WTC11 (cell line): Measurements from ENCODE around the gene AIDA. TPM values are rescaled to one million over a fixed set of nuclear protein-coding genes. Genes with fewer than 3 reads are reported as not detected.

Source experiments
- ATAC-seq: fragments of 200-7000 bp; cut with Tn5 transposase; 2 replicates; pipeline ENCODE4 v1.10.0; 2021; ENCODE audit warnings: mild to moderate bottlenecking, moderate library complexity
- CTCF ChIA-PET: fragments of 300-600 bp; sonication (Branson Sonifier 250); formaldehyde crosslinking; loops from one replicate; lab custom pipeline; 2021; ENCODE audit warnings: antibody characterized with exemption; lab: Charles Lee
- POLR2A ChIA-PET: fragments of 350-600 bp; sonication (Branson Sonifier 250); formaldehyde crosslinking; loops from one replicate; lab custom pipeline; 2021; ENCODE audit warnings: antibody characterized with exemption; lab: Charles Lee
- DNase-seq: peaks from one replicate; pipeline ENCODE4 v3.0.0; 2021; ENCODE audit warnings: low spot score
- H3K27ac Mint-ChIP-seq: 2 replicates; pipeline ENCODE4 v1.8.0; 2021; ENCODE audit warnings: mixed read lengths
- H3K27me3 Mint-ChIP-seq: 2 replicates; pipeline ENCODE4 v1.8.0; 2021; ENCODE audit warnings: low read depth, mild to moderate bottlenecking, moderate library complexity, mixed read lengths
- H3K36me3 Mint-ChIP-seq: 2 replicates; pipeline ENCODE4 v1.8.0; 2021; ENCODE audit warnings: mixed read lengths
- H3K4me1 Mint-ChIP-seq: 2 replicates; pipeline ENCODE4 v1.8.0; 2022; ENCODE audit warnings: mixed read lengths
- H3K4me3 Mint-ChIP-seq: 2 replicates; pipeline ENCODE4 v1.8.0; 2021; ENCODE audit warnings: mild to moderate bottlenecking, moderate library complexity, mixed read lengths
- H3K9me3 Mint-ChIP-seq: 2 replicates; pipeline ENCODE4 v1.8.0; 2021; ENCODE audit warnings: mixed read lengths
- ATF1 ChIP-seq: sonication (generic); formaldehyde crosslinking; IDR thresholded peaks from 2 replicates; pipeline ENCODE4 v1.8.1; 2023; ENCODE audit warnings: mild to moderate bottlenecking, moderate library complexity, missing genetic modification reagents
- CREM ChIP-seq: sonication (generic); formaldehyde crosslinking; IDR thresholded peaks from 2 replicates; pipeline ENCODE4 v1.8.1; 2022; ENCODE audit warnings: mild to moderate bottlenecking, missing genetic modification reagents, moderate library complexity
- EMX1 ChIP-seq: fragments of 250-450 bp; sonication (Bioruptor Pico); IDR thresholded peaks from 2 replicates; pipeline ENCODE4 v1.8.0; 2021; ENCODE audit warnings: mild to moderate bottlenecking
- ETV6 ChIP-seq: sonication (generic); formaldehyde crosslinking; IDR thresholded peaks from 2 replicates; pipeline ENCODE4 v1.8.1; 2022; ENCODE audit warnings: mild to moderate bottlenecking, missing genetic modification reagents
- FOXK1 ChIP-seq: sonication (generic); formaldehyde crosslinking; IDR thresholded peaks from 2 replicates; pipeline ENCODE4 v1.8.0; 2022; ENCODE audit warnings: mild to moderate bottlenecking, moderate library complexity, missing genetic modification reagents
- MXD4 ChIP-seq: fragments of 250-450 bp; sonication (Bioruptor Pico); IDR thresholded peaks from 2 replicates; pipeline ENCODE4 v1.8.0; 2021; ENCODE audit warnings: mild to moderate bottlenecking, moderate library complexity, borderline replicate concordance
- NFE2L1 ChIP-seq: sonication (generic); formaldehyde crosslinking; IDR thresholded peaks from 2 replicates; pipeline ENCODE4 v1.8.1; 2023; ENCODE audit warnings: missing genetic modification reagents
- NR1H2 ChIP-seq: sonication (generic); formaldehyde crosslinking; IDR thresholded peaks from 2 replicates; pipeline ENCODE4 v1.9.0; 2021; ENCODE audit warnings: mild to moderate bottlenecking, moderate library complexity, missing genetic modification reagents
- RORB ChIP-seq: fragments of 250-450 bp; sonication (Bioruptor Pico); IDR thresholded peaks from 2 replicates; pipeline ENCODE4 v1.9.0; 2021; ENCODE audit warnings: mild to moderate bottlenecking
- SMAD3 ChIP-seq: sonication (generic); formaldehyde crosslinking; IDR thresholded peaks from 2 replicates; pipeline ENCODE4 v1.8.0; 2022; ENCODE audit warnings: missing genetic modification reagents, mild to moderate bottlenecking, borderline replicate concordance
- SOX15 ChIP-seq: fragments of 250-450 bp; sonication (Bioruptor Pico); IDR thresholded peaks from 2 replicates; pipeline ENCODE4 v1.9.0; 2021; ENCODE audit warnings: mild to moderate bottlenecking
- TEAD4 ChIP-seq: sonication (generic); formaldehyde crosslinking; IDR thresholded peaks from 2 replicates; pipeline ENCODE4 v1.8.0; 2022; ENCODE audit warnings: mild to moderate bottlenecking, missing genetic modification reagents
- TP53 ChIP-seq: sonication (generic); formaldehyde crosslinking; IDR thresholded peaks from 2 replicates; pipeline ENCODE4 v1.8.1; 2023; ENCODE audit warnings: mild to moderate bottlenecking, missing genetic modification reagents
- ZNF416 ChIP-seq: fragments of 250-450 bp; sonication (Bioruptor Pico); IDR thresholded peaks from 2 replicates; pipeline ENCODE4 v1.9.0; 2021; ENCODE audit warnings: mild to moderate bottlenecking, inconsistent platforms
- ZNF423 ChIP-seq: fragments of 250-450 bp; sonication (Bioruptor Pico); IDR thresholded peaks from 2 replicates; pipeline ENCODE4 v2.1.2; 2022; ENCODE audit warnings: mild to moderate bottlenecking, moderate library complexity
- total RNA-seq: library from RNA; stranded (reverse); gene quantifications from 3 replicates; pipeline ENCODE4 v1.2.3, GENCODE V29; 2021
- TF ChIP-seq, protein P1 (sequence below): fragments of 250-450 bp; sonication (Bioruptor Pico); conservative IDR thresholded peaks from 2 replicates; pipeline ENCODE4 v1.9.0; 2021; ENCODE audit warnings: mild to moderate bottlenecking
- TF ChIP-seq, protein P2 (sequence below): fragments of 250-450 bp; sonication (Bioruptor Pico); IDR thresholded peaks from 2 replicates; pipeline ENCODE4 v2.1.2; 2022; ENCODE audit warnings: mild to moderate bottlenecking, moderate library complexity
- TF ChIP-seq, protein P3 (sequence below): fragments of 250-450 bp; sonication (Bioruptor Pico); IDR thresholded peaks from 2 replicates; pipeline ENCODE4 v1.9.0; 2021; ENCODE audit warnings: mild to moderate bottlenecking
- TF ChIP-seq, protein P4 (sequence below): sonication (generic); formaldehyde crosslinking; IDR thresholded peaks from 2 replicates; pipeline ENCODE4 v1.8.0; 2023; ENCODE audit warnings: missing genetic modification reagents
- TF ChIP-seq, protein P5 (sequence below): sonication (generic); formaldehyde crosslinking; IDR thresholded peaks from 2 replicates; pipeline ENCODE4 v1.8.1; 2022; ENCODE audit warnings: mild to moderate bottlenecking, missing genetic modification reagents, moderate library complexity, borderline replicate concordance
- TF ChIP-seq, protein P6 (sequence below): sonication (generic); formaldehyde crosslinking; IDR thresholded peaks from 2 replicates; pipeline ENCODE4 v1.8.1; 2023; ENCODE audit warnings: mild to moderate bottlenecking, missing genetic modification reagents, borderline replicate concordance

Gene AIDA
- total RNA-seq, 1 experiment from 2014 or later = 81.2 TPM

DNA sequence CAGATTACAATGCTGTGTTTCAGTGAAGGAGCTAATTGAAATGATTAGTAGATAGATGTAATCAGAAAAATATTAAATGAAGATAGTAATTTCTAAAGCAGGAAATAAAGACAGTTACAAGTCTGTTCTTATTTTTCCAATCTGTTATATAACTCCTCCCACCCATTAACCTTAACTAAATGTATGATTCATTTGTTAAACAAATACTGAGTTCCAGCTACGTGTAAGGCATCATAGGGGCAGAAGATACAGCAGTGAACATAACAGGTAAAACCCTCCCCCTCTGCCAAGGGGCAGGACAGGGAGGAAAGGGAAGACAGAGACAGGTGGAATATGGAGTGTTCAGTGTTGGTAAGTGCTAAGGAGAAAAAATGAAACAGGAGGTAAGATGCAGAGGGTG is 24.7 kb upstream of the AIDA start, which contains the start of gene FAM177B:
Gene FAM177B, plus strand, starts transcription at position 231 of the 400 bp plus-strand sequence. CDS start 9,344 bp downstream, outside the sequence.
- Mint-ChIP-seq H3K27me3 (no peaks in the 10 kb centered on the region), H3K4me3 (no peak within 1 kb of the TSS), H3K27ac (peak within 1 kb of the TSS; percentile 81), H3K36me3 (peaks cover 16% of the 10 kb centered on the region), H3K9me3 (no peaks in the 10 kb centered on the region), H3K4me1 (peaks cover 2% of the 10 kb centered on the region; the same call in 1 of the 2 replicates)
- ChIA-PET POLR2A (interaction anchor here (1.7 kb wide), 1 partner anchor 24 kb away, joined by 6 read pairs; no protein-coding TSS in a partner anchor), CTCF (interaction anchor here (1.0 to 2.5 kb wide), 8 partner anchors 13 to 947 kb away, joined by 3 to 20 read pairs (median 4); no protein-coding TSS in a partner anchor)
- ATAC-seq (no peak), DNase-seq (no peak)
- TF ChIP-seq, protein P1, sequence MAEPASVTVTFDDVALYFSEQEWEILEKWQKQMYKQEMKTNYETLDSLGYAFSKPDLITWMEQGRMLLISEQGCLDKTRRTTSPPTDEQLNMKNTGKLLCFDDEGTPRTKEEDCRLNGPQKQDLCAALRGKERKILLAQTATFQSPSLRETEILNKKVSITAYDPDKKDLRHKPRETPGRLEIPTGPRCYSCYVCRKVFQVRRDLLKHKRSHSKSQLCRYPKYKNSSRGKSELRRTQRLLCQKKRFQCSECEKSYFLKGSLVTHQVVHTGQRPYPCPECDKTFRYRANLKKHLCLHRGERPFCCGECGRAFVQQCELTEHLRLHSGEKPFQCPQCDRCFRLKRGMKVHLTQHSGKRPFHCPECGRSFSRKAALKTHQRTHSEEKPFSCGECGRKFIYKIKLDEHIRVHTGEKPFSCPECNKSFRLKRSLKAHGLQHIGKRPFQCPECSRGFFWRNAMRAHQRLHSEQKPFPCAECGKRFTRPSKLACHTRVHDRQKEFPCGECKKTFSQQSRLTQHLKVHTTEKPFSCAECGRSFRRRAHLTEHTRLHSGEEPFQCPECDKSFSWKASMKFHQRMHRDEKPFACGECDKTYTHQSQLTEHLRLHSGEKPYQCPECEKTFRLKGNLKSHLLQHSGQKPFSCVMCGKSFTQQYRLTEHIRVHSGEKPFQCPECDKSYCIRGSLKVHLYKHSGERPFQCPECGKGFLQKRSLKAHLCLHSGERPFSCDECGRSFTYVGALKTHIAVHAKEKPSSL = no peak
- TF ChIP-seq, protein P2, sequence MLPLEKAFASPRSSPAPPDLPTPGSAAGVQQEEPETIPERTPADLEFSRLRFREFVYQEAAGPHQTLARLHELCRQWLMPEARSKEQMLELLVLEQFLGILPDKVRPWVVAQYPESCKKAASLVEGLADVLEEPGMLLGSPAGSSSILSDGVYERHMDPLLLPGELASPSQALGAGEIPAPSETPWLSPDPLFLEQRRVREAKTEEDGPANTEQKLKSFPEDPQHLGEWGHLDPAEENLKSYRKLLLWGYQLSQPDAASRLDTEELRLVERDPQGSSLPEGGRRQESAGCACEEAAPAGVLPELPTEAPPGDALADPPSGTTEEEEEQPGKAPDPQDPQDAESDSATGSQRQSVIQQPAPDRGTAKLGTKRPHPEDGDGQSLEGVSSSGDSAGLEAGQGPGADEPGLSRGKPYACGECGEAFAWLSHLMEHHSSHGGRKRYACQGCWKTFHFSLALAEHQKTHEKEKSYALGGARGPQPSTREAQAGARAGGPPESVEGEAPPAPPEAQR (CRISPR knock-in tag) = no peak
- TF ChIP-seq TEAD4 (CRISPR knock-in tag) (no peak), ATF1 (CRISPR knock-in tag) (no peak), SMAD3 (CRISPR knock-in tag) (no peak), NR1H2 (CRISPR knock-in tag) (no peak), TP53 (CRISPR knock-in tag) (no peak), FOXK1 (CRISPR knock-in tag) (no peak), NFE2L1 (CRISPR knock-in tag) (no peak), MXD4 (CRISPR knock-in tag) (no peak), ZNF416 (CRISPR knock-in tag) (no peak), SOX15 (no peak), CREM (CRISPR knock-in tag) (no peak)
- TF ChIP-seq, protein P3, sequence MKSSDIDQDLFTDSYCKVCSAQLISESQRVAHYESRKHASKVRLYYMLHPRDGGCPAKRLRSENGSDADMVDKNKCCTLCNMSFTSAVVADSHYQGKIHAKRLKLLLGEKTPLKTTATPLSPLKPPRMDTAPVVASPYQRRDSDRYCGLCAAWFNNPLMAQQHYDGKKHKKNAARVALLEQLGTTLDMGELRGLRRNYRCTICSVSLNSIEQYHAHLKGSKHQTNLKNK = no peak
- TF ChIP-seq, protein P4, sequence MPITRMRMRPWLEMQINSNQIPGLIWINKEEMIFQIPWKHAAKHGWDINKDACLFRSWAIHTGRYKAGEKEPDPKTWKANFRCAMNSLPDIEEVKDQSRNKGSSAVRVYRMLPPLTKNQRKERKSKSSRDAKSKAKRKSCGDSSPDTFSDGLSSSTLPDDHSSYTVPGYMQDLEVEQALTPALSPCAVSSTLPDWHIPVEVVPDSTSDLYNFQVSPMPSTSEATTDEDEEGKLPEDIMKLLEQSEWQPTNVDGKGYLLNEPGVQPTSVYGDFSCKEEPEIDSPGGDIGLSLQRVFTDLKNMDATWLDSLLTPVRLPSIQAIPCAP (CRISPR knock-in tag) = no peak
- TF ChIP-seq, protein P5, sequence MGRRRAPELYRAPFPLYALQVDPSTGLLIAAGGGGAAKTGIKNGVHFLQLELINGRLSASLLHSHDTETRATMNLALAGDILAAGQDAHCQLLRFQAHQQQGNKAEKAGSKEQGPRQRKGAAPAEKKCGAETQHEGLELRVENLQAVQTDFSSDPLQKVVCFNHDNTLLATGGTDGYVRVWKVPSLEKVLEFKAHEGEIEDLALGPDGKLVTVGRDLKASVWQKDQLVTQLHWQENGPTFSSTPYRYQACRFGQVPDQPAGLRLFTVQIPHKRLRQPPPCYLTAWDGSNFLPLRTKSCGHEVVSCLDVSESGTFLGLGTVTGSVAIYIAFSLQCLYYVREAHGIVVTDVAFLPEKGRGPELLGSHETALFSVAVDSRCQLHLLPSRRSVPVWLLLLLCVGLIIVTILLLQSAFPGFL = no peak

DNA sequence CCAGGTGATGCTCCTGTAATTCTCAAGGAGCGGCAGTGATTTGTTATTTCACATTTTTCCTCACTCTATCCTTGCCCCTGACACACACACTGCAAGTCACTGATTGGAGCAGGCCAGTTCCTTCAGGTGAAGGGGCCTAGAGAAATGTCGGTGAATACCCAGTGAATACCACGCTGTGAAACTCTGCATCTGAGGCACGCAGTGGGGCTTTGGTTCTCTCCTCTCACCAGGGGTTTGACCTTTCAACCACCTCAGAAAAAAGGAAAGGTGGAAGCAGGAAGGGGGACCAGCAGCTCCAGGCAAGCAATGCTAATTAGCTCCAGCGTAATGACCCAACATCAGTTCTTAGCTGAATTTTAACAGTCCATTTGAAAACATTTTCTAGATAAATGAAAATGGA is 24.2 kb upstream of the AIDA start:
- Mint-ChIP-seq H3K27ac (peak overlapping the region; percentile 81), H3K36me3 (peaks cover 19% of the 10 kb centered on the region), H3K9me3 (no peaks in the 10 kb centered on the region), H3K27me3 (no peaks in the 10 kb centered on the region), H3K4me3 (no peak overlapping the region), H3K4me1 (peaks cover 2% of the 10 kb centered on the region; the same call in 1 of the 2 replicates)
- ATAC-seq (peak; percentile 98), DNase-seq (peak; percentile 44)
- ChIA-PET CTCF (interaction anchor here (0.8 to 2.5 kb wide), 7 partner anchors 13 to 947 kb away, joined by 3 to 20 read pairs (median 4); no protein-coding TSS in a partner anchor), POLR2A (interaction anchor here (1.7 kb wide), 1 partner anchor 23 kb away, joined by 6 read pairs; no protein-coding TSS in a partner anchor)
- TF ChIP-seq ZNF423 (CRISPR knock-in tag) = peak; percentile 82
- TF ChIP-seq MXD4 (CRISPR knock-in tag) = no peak
- TF ChIP-seq, protein P1 = no peak
- no peak for TF ChIP-seq EMX1 (CRISPR knock-in tag)
- TF ChIP-seq, protein P6, sequence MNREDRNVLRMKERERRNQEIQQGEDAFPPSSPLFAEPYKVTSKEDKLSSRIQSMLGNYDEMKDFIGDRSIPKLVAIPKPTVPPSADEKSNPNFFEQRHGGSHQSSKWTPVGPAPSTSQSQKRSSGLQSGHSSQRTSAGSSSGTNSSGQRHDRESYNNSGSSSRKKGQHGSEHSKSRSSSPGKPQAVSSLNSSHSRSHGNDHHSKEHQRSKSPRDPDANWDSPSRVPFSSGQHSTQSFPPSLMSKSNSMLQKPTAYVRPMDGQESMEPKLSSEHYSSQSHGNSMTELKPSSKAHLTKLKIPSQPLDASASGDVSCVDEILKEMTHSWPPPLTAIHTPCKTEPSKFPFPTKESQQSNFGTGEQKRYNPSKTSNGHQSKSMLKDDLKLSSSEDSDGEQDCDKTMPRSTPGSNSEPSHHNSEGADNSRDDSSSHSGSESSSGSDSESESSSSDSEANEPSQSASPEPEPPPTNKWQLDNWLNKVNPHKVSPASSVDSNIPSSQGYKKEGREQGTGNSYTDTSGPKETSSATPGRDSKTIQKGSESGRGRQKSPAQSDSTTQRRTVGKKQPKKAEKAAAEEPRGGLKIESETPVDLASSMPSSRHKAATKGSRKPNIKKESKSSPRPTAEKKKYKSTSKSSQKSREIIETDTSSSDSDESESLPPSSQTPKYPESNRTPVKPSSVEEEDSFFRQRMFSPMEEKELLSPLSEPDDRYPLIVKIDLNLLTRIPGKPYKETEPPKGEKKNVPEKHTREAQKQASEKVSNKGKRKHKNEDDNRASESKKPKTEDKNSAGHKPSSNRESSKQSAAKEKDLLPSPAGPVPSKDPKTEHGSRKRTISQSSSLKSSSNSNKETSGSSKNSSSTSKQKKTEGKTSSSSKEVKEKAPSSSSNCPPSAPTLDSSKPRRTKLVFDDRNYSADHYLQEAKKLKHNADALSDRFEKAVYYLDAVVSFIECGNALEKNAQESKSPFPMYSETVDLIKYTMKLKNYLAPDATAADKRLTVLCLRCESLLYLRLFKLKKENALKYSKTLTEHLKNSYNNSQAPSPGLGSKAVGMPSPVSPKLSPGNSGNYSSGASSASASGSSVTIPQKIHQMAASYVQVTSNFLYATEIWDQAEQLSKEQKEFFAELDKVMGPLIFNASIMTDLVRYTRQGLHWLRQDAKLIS (CRISPR knock-in tag) = no peak
- 0 out of 2 replicates have a peak, but pooled peaks have one; percentile 13 for TF ChIP-seq ETV6 (CRISPR knock-in tag)
- TF ChIP-seq RORB (CRISPR knock-in tag) = no peak
